ENCODE measurements around the gene SLC10A1. TPM values are rescaled to one million over a fixed set of nuclear protein-coding genes. Genes with fewer than 3 reads are reported as not detected.

SLC10A1 gene
- total and polyA plus RNA-seq, 2 donors from 2014 or later, result not detected

GRCh38 chr14:69760810-69761209 is 36.2 kb downstream of the SLC10A1 start:
- no peak overlapping the region for H3K9ac ChIP-seq (ENCODE audit: low read length in 3 of 3)
- intact Hi-C loops (cut with DNase I), result no loop called here

GRCh38 chr14:69756298-69756697 is 40.7 kb downstream of the SLC10A1 start:
- Histone ChIP-seq H3K27me3 (ENCODE audit: control insufficient read depth, insufficient read depth, low read length) (no peaks in the 10 kb centered on the region), H3K9ac (ENCODE audit: low read length in 3 of 3) (no peak overlapping the region), H3K4me1 (ENCODE audit: control insufficient read depth in 2 of 3, insufficient read depth in 2 of 3, low read depth in 1 of 3, low read length in 3 of 3) (peaks cover 0 to 3% (median 0%) of the 10 kb centered on the region in 3 donors), H3K4me3 (ENCODE audit: low read length in 3 of 3) (no peak overlapping the region), H3K27ac (ENCODE audit: low read depth in 2 of 2, low read length in 2 of 2) (no peak overlapping the region), H3K9me3 (ENCODE audit: control insufficient read depth in 2 of 3, insufficient read depth in 1 of 3, low read length in 3 of 3) (no peaks in the 10 kb centered on the region), H3K36me3 (ENCODE audit: control insufficient read depth in 2 of 3, insufficient read depth in 3 of 3, low read length in 3 of 3) (no peaks in the 10 kb centered on the region)
- FAIRE-seq, result no peak
- no peak for TF ChIP-seq CTCF (IDR thresholded peaks at IDR 0.05; ENCODE audit: borderline replicate concordance, extremely low read depth, insufficient read depth)
- intact Hi-C loops (cut with DNase I), result no loop called here
- DNase-seq, result no peak

More at GRCh38 chr14:69760810-69761209, 36.2 kb downstream of the SLC10A1 start:
- no peaks in the 10 kb centered on the region for H3K36me3 ChIP-seq (ENCODE audit: control insufficient read depth in 2 of 3, insufficient read depth in 3 of 3, low read length in 3 of 3)
- peaks cover 0 to under 1% (median 0%) of the 10 kb centered on the region in 3 donors for H3K4me1 ChIP-seq (ENCODE audit: control insufficient read depth in 2 of 3, insufficient read depth in 2 of 3, low read depth in 1 of 3, low read length in 3 of 3)
- no peak overlapping the region for H3K27ac ChIP-seq (ENCODE audit: low read depth in 2 of 2, low read length in 2 of 2)
- DNase-seq (no peak), FAIRE-seq (no peak)
- H3K27me3 ChIP-seq (ENCODE audit: control insufficient read depth, insufficient read depth, low read length), result no peaks in the 10 kb centered on the region
- H3K9me3 ChIP-seq (ENCODE audit: control insufficient read depth in 2 of 3, insufficient read depth in 1 of 3, low read length in 3 of 3), result no peaks in the 10 kb centered on the region
- no peak overlapping the region for H3K4me3 ChIP-seq (ENCODE audit: low read length in 3 of 3)
- no peak for TF ChIP-seq CTCF (IDR thresholded peaks at IDR 0.05; ENCODE audit: borderline replicate concordance, extremely low read depth, insufficient read depth)

GRCh38 chr14:69755784-69756183 is 41.3 kb downstream of the SLC10A1 start:
- no peak for FAIRE-seq
- no peak for DNase-seq

More at GRCh38 chr14:69755784-69756183, 41.3 kb downstream of the SLC10A1 start:
- H3K27ac ChIP-seq (ENCODE audit: low read depth in 2 of 2, low read length in 2 of 2), result peak overlapping the region in 1 of 2 donors; percentile 24
- H3K27me3 ChIP-seq (ENCODE audit: control insufficient read depth, insufficient read depth, low read length), result no peaks in the 10 kb centered on the region
- intact Hi-C loops (cut with DNase I), result no loop called here
- no peaks in the 10 kb centered on the region for H3K9me3 ChIP-seq (ENCODE audit: control insufficient read depth in 2 of 3, insufficient read depth in 1 of 3, low read length in 3 of 3)
- TF ChIP-seq CTCF (IDR thresholded peaks at IDR 0.05; ENCODE audit: borderline replicate concordance, extremely low read depth, insufficient read depth), result no peak
- no peak overlapping the region for H3K9ac ChIP-seq (ENCODE audit: low read length in 3 of 3)
- H3K4me3 ChIP-seq (ENCODE audit: low read length in 3 of 3), result no peak overlapping the region
- H3K4me1 ChIP-seq (ENCODE audit: control insufficient read depth in 2 of 3, insufficient read depth in 2 of 3, low read depth in 1 of 3, low read length in 3 of 3), result peaks cover 0 to 3% (median under 1%) of the 10 kb centered on the region in 3 donors
- H3K36me3 ChIP-seq (ENCODE audit: control insufficient read depth in 2 of 3, insufficient read depth in 3 of 3, low read length in 3 of 3), result no peaks in the 10 kb centered on the region

All from kidney (tissue), 14 donors.